Smooth muscle cell (in vitro differentiated cells): ENCODE measurements around the gene ELL. TPM values are rescaled to one million over a fixed set of nuclear protein-coding genes. Genes with fewer than 3 reads are reported as not detected.

Experiments
- DNase-seq: peaks from one replicate; lab custom pipeline; 2025; ENCODE audit not compliant: unreplicated experiment; lab: John Stamatoyannopoulos, UW
- H2AFZ ChIP-seq: fragments of 200-600 bp; sonication (generic); 2 replicates; pipeline ENCODE4 v1.6.0; 2016; ENCODE audit warnings: antibody characterized with exemption, low read depth, mild to moderate bottlenecking
- H3F3A ChIP-seq: fragments of 200-600 bp; sonication (generic); 2 replicates; pipeline ENCODE4 v1.6.0; 2017; ENCODE audit warnings: antibody characterized with exemption, low read depth
- H3K27ac ChIP-seq: fragments of 200-600 bp; sonication (generic); 2 replicates; pipeline ENCODE4 v1.5.1; 2016; ENCODE audit warnings: low read depth, mild to moderate bottlenecking
- H3K27me3 ChIP-seq: fragments of 200-600 bp; sonication (generic); 2 replicates; pipeline ENCODE4 v1.6.1; 2016; ENCODE audit warnings: low read depth, mild to moderate bottlenecking
- H3K36me3 ChIP-seq: fragments of 200-600 bp; sonication (generic); 2 replicates; pipeline ENCODE4 v1.5.1; 2016; ENCODE audit warnings: low read depth
- H3K4me1 ChIP-seq: fragments of 200-600 bp; sonication (generic); 2 replicates; pipeline ENCODE4 v1.5.1; 2016; ENCODE audit warnings: low read depth
- H3K4me2 ChIP-seq: fragments of 200-600 bp; sonication (generic); 2 replicates; pipeline ENCODE4 v1.6.0; 2016; ENCODE audit warnings: mild to moderate bottlenecking
- H3K4me3 ChIP-seq: fragments of 200-600 bp; sonication (generic); 2 replicates; pipeline ENCODE4 v1.5.1; 2016; ENCODE audit warnings: mild to moderate bottlenecking
- H3K79me2 ChIP-seq: fragments of 200-600 bp; sonication (generic); 2 replicates; pipeline ENCODE4 v1.6.0; 2016; ENCODE audit warnings: low read depth, mild to moderate bottlenecking
- H3K9ac ChIP-seq: fragments of 200-600 bp; sonication (generic); 2 replicates; pipeline ENCODE4 v1.6.0; 2016; ENCODE audit warnings: low read depth
- H3K9me3 ChIP-seq: fragments of 200-600 bp; sonication (generic); replicated peaks from 2 replicates; pipeline ENCODE4 v1.5.1; 2016; ENCODE audit warnings: low read depth
- H4K20me1 ChIP-seq: fragments of 200-600 bp; sonication (generic); 2 replicates; pipeline ENCODE4 v1.6.0; 2016; ENCODE audit warnings: low read depth
- CTCF ChIP-seq: fragments of 200-600 bp; sonication (generic); IDR thresholded peaks from 2 replicates; pipeline ENCODE4 v1.5.1; 2017; ENCODE audit warnings: borderline replicate concordance, mild to moderate bottlenecking, antibody characterized with exemption; ENCODE audit not compliant: insufficient read depth, poor library complexity, severe bottlenecking
- WGBS: methylation state at CpG from one replicate; pipeline ENCODE4 v1.1.7; 2016; ENCODE audit warnings: low lambda C conversion rate; 5-methylcytosine and 5-hydroxymethylcytosine counted together
- polyA plus RNA-seq: library from polyadenylated mRNA; unstranded; fragments of >200 nt; fragmentation: Nextera tagmentation; extraction: Ambion mirVana; gene quantifications from 2 replicates; pipeline ENCODE4 v1.2.1, GENCODE V29; 2016
- total RNA-seq: library from RNA; depleted of rRNA; stranded (reverse); fragments of >200 nt; gene quantifications from 2 replicates; pipeline ENCODE4 v1.2.3, GENCODE V29; 2014

Gene ELL
- total and polyA plus RNA-seq, 2 experiments from 2014 or later, result 12.8 to 15.2 TPM

GRCh38 chr19:18435178-18435841 lies 86.6 kb downstream of the ELL start:
- 98% methylated on average over 33 of the region's 49 CpGs for WGBS
- Histone ChIP-seq H3K27ac (no peak overlapping the region), H3F3A (peaks cover 25% of the 10 kb centered on the region), H3K27me3 (no peaks in the 10 kb centered on the region), H3K36me3 (no peaks in the 10 kb centered on the region), H3K4me1 (peaks cover 36% of the 10 kb centered on the region), H3K4me2 (no peak overlapping the region), H2AFZ (no peak overlapping the region), H4K20me1 (peaks cover 14% of the 10 kb centered on the region), H3K79me2 (peaks cover 7% of the 10 kb centered on the region), H3K9me3 (no peaks in the 10 kb centered on the region), H3K4me3 (no peak overlapping the region), H3K9ac (no peak overlapping the region)
- no peak for TF ChIP-seq CTCF
- DNase-seq, result no peak

GRCh38 chr19:18434411-18435175 lies 87.3 kb downstream of the ELL start:
- Histone ChIP-seq H3K4me3 (peak overlapping the region; percentile 67), H3K4me1 (peaks cover 39% of the 10 kb centered on the region), H3F3A (peaks cover 19% of the 10 kb centered on the region), H3K36me3 (no peaks in the 10 kb centered on the region), H2AFZ (no peak overlapping the region), H3K79me2 (peaks cover 7% of the 10 kb centered on the region), H4K20me1 (peaks cover 14% of the 10 kb centered on the region), H3K9me3 (no peaks in the 10 kb centered on the region), H3K27me3 (no peaks in the 10 kb centered on the region), H3K9ac (peak overlapping the region; percentile 62), H3K27ac (peak overlapping the region; percentile 53), H3K4me2 (peak overlapping the region; percentile 95)
- no peak for DNase-seq
- WGBS, result 88% methylated on average over 20 of the region's 21 CpGs
- TF ChIP-seq CTCF, result no peak

- Histone ChIP-seq H3K4me3 (peak overlapping the region; percentile 67), H3K27me3 (no peaks in the 10 kb centered on the region), H3K4me1 (peaks cover 35% of the 10 kb centered on the region), H3K9me3 (no peaks in the 10 kb centered on the region), H2AFZ (no peak overlapping the region), H3K4me2 (peak overlapping the region; percentile 95), H3K36me3 (no peaks in the 10 kb centered on the region), H3F3A (peaks cover 13% of the 10 kb centered on the region), H3K79me2 (peaks cover 7% of the 10 kb centered on the region), H3K27ac (peak overlapping the region; percentile 53), H4K20me1 (peaks cover 14% of the 10 kb centered on the region), H3K9ac (peak overlapping the region; percentile 68)
- no peak for DNase-seq
- TF ChIP-seq CTCF, result no peak
- 10% methylated on average over 25 of the region's 60 CpGs for WGBS
These were observed 88.0 kb downstream of the ELL start for GRCh38 chr19:18433735-18434398.
